Effector CD4-positive, alpha-beta T cell (primary cell): Measurements from ENCODE around the gene IARS1.

Experiments
- DNase-seq: peaks from one replicate; pipeline ENCODE4 v3.0.0-alpha.2; 2020

The IARS1 gene

GRCh38 chr9:92295240-92295790 is 1.8 kb upstream of the IARS1 start:
- DNase-seq: no peak

GRCh38 chr9:92294297-92294676 is 790 bp upstream of the IARS1 start:
- DNase-seq: no peak

GRCh38 chr9:92293075-92293354 is 482 bp downstream of the IARS1 start:
- DNase-seq: no peak

GRCh38 chr9:92292338-92293074 is 991 bp downstream of the IARS1 start:
- no peak for DNase-seq

GRCh38 chr9:92291577-92291976 is 1.9 kb downstream of the IARS1 start:
- DNase-seq: no peak

- no peak for DNase-seq
Observed at GRCh38 chr9:92290785-92291429, 2.6 kb downstream of the IARS1 start.

GRCh38 chr9:92289708-92290390 is 3.6 kb downstream of the IARS1 start:
- DNase-seq: no peak

GRCh38 chr9:92279302-92279701 is 14.2 kb downstream of the IARS1 start:
- DNase-seq: no peak

GRCh38 chr9:92278110-92278509 is 15.4 kb downstream of the IARS1 start:
- DNase-seq: no peak

GRCh38 chr9:92276331-92277032 is 17.0 kb downstream of the IARS1 start:
- no peak for DNase-seq

GRCh38 chr9:92275541-92275940 is 18.0 kb downstream of the IARS1 start:
- no peak for DNase-seq

GRCh38 chr9:92270511-92270910 is 23.0 kb downstream of the IARS1 start:
- DNase-seq: no peak

- DNase-seq: no peak
Observed at GRCh38 chr9:92266486-92266885, 27.0 kb downstream of the IARS1 start.

- no peak for DNase-seq
Observed at GRCh38 chr9:92265154-92265553, 28.3 kb downstream of the IARS1 start.

- no peak for DNase-seq
Observed at GRCh38 chr9:92263131-92263530, 30.4 kb downstream of the IARS1 start.

- DNase-seq: no peak
Observed at GRCh38 chr9:92257327-92257726, 36.2 kb downstream of the IARS1 start.

- no peak for DNase-seq
Observed at GRCh38 chr9:92254381-92255337, 38.8 kb downstream of the IARS1 start.

GRCh38 chr9:92253656-92254055 is 39.8 kb downstream of the IARS1 start:
- DNase-seq: no peak

GRCh38 chr9:92247981-92248380 is 45.5 kb downstream of the IARS1 start:
- no peak for DNase-seq

GRCh38 chr9:92247296-92247695 is 46.2 kb downstream of the IARS1 start:
- no peak for DNase-seq

- no peak for DNase-seq
Observed at GRCh38 chr9:92245005-92245797, 48.3 kb downstream of the IARS1 start.
